K562 (cell line): ENCODE data around the gene TBL1XR1. TPM values are rescaled to one million over a fixed set of nuclear protein-coding genes. Genes with fewer than 3 reads are reported as not detected.
A peak's percentile ranks its signal among the peaks of the same experiment; 100 is the strongest.

Experiments
- ASH1L ChIP-seq: fragments of 450-650 bp; IDR thresholded peaks from 2 replicates; pipeline ENCODE4 v1.6.1; 2018; ENCODE audit warnings: borderline replicate concordance, mild to moderate bottlenecking, low read depth; ENCODE audit not compliant: partially characterized antibody
- BDP1 ChIP-seq: IDR thresholded peaks from 3 replicates; pipeline ENCODE4 v1.6.1; 2011; ENCODE audit not compliant: insufficient read length, insufficient read depth
- CBX1 ChIP-seq: sonication (generic); IDR thresholded peaks from 2 replicates; pipeline ENCODE4 v1.6.1; 2016; ENCODE audit warnings: antibody characterized with exemption, low read depth, mild to moderate bottlenecking
- CEBPG ChIP-seq, 3 experiments: fragments of 200-800 bp in 1 of 3; sonication (Bioruptor generic) in 1 of 3; sonication (generic) in 1 of 3; formaldehyde crosslinking in 1 of 3; IDR thresholded peaks in 2 of 3; conservative IDR thresholded peaks in 1 of 3; 2 replicates each; pipeline versions ENCODE4 v1.6.1 to v1.8.0; 2016 to 2022; ENCODE audit warnings: missing compliant biosample characterization in 2 of 3, missing genetic modification characterization in 2 of 3, mild to moderate bottlenecking in 1 of 3, missing genetic modification reagents in 1 of 3
- ETV1 ChIP-seq: fragments of 450-650 bp; conservative IDR thresholded peaks from 2 replicates; pipeline ENCODE4 v1.6.1; 2016; ENCODE audit warnings: missing genetic modification characterization, control low read depth, low read depth, missing compliant biosample characterization
- FOXK1 ChIP-seq: sonication (generic); formaldehyde crosslinking; IDR thresholded peaks from 2 replicates; pipeline ENCODE4 v1.8.0; 2022; ENCODE audit warnings: missing genetic modification reagents, mild to moderate bottlenecking, borderline replicate concordance
- GABPB2 ChIP-seq: fragments of 250-450 bp; sonication (Bioruptor Pico); conservative IDR thresholded peaks from 2 replicates; pipeline ENCODE4 v1.5.1; 2021; ENCODE audit warnings: mild to moderate bottlenecking
- HEY1 ChIP-seq: fragments of 250-450 bp; sonication (Bioruptor Pico); IDR thresholded peaks from 2 replicates; pipeline ENCODE4 v1.5.0; 2020; ENCODE audit warnings: mild to moderate bottlenecking, moderate library complexity, borderline replicate concordance
- HMGN3 ChIP-seq: IDR thresholded peaks from 2 replicates; pipeline ENCODE4 v1.6.1; 2011; ENCODE audit warnings: borderline replicate concordance, low read depth, mild to moderate bottlenecking, mixed read lengths, low read length; ENCODE audit not compliant: insufficient read length; ENCODE audit errors: extremely low read depth
- MAFG ChIP-seq: fragments of 450-650 bp; conservative IDR thresholded peaks from 2 replicates; pipeline ENCODE4 v1.6.1; 2016; ENCODE audit warnings: missing genetic modification characterization, missing compliant biosample characterization
- NCOR1 ChIP-seq: fragments of 450-650 bp; IDR thresholded peaks from 2 replicates; pipeline ENCODE4 v1.6.1; 2016; ENCODE audit warnings: mild to moderate bottlenecking, moderate library complexity
- RBBP5 ChIP-seq: fragments of 200-600 bp; sonication (generic); IDR thresholded peaks from 2 replicates; pipeline ENCODE4 v1.6.1; 2012; ENCODE audit warnings: borderline replicate concordance, mild to moderate bottlenecking, low read length, control low read depth, inconsistent platforms; ENCODE audit not compliant: insufficient read depth, poor library complexity, severe bottlenecking
- SMC3 ChIP-seq: conservative IDR thresholded peaks from 2 replicates; pipeline ENCODE4 v1.6.1; 2011; ENCODE audit warnings: low read depth, low read length, improper control_type of control experiment; ENCODE audit not compliant: insufficient read depth
- TBP ChIP-seq: optimal IDR thresholded peaks from 2 replicates; pipeline ENCODE3; 2011; ENCODE audit warnings: low read depth, low read length, improper control_type of control experiment
- THAP12 ChIP-seq: fragments of 250-450 bp; sonication (Bioruptor Pico); IDR thresholded peaks from 2 replicates; pipeline ENCODE4 v1.9.0; 2021; ENCODE audit warnings: mild to moderate bottlenecking, inconsistent platforms
- YY1 ChIP-seq, 3 experiments: IDR thresholded peaks; 2 replicates each; pipeline ENCODE4 v1.6.1; 2011; ENCODE audit warnings: low read length in 2 of 3, mild to moderate bottlenecking in 2 of 3, moderate library complexity in 2 of 3, borderline replicate concordance in 1 of 3, control low read depth in 1 of 3, low read depth in 1 of 3; ENCODE audit not compliant: insufficient read depth in 3 of 3, insufficient replicate concordance in 2 of 3, control insufficient read depth in 1 of 3, insufficient read length in 1 of 3; ENCODE audit errors: extremely low read depth in 1 of 3
- ZBTB2 ChIP-seq: fragments of 450-650 bp; IDR thresholded peaks from 2 replicates; pipeline ENCODE4 v1.6.1; 2016; ENCODE audit warnings: antibody characterized with exemption
- ZC3H8 ChIP-seq: fragments of 450-650 bp; IDR thresholded peaks from 2 replicates; pipeline ENCODE4 v1.6.1; 2017
- ZNF212 ChIP-seq: fragments of 450-650 bp; formaldehyde crosslinking; IDR thresholded peaks from 2 replicates; pipeline ENCODE4 v1.4.0; 2020; ENCODE audit warnings: mild to moderate bottlenecking
- ZNF76 ChIP-seq: fragments of 250-450 bp; sonication (Bioruptor Pico); IDR thresholded peaks from 2 replicates; pipeline ENCODE4 v1.4.0; 2020; ENCODE audit warnings: mild to moderate bottlenecking, moderate library complexity, borderline replicate concordance
- ZNF77 ChIP-seq: fragments of 250-450 bp; sonication (Bioruptor Pico); IDR thresholded peaks from 2 replicates; pipeline ENCODE4 v1.5.0; 2020
- polyA plus RNA-seq, 8 experiments: library from polyadenylated mRNA; depleted of rRNA in 4 of 8; stranded (reverse) in 5 of 8; unstranded in 3 of 8; fragments of >200 nt; fragmentation: Nextera tagmentation in 2 of 8; fragmentation: Illumina TruSeq in 1 of 8; extraction: Ambion mirVana in 2 of 8; extraction: Trizol in 1 of 8; gene quantifications; 2 replicates each; pipeline versions ENCODE4 v1.2.1 to v1.2.3, GENCODE V29; 2011 to 2014; ENCODE audit warnings: inconsistent platforms in 1 of 8, missing spikeins in 1 of 8
- total RNA-seq, 7 experiments: library from RNA; depleted of rRNA in 6 of 7; stranded (reverse); fragments of >200 nt in 6 of 7; fragmentation: Illumina TruSeq in 2 of 7; extraction: Trizol in 2 of 7; gene quantifications; 2 replicates each; pipeline versions ENCODE4 v1.2.1 to v1.2.3, GENCODE V29; 2011 to 2021; ENCODE audit warnings: low replicate concordance in 1 of 7
- TF ChIP-seq, protein P1 (sequence below): fragments of 450-650 bp; formaldehyde crosslinking; IDR thresholded peaks from 2 replicates; pipeline ENCODE4 v1.4.0; 2022; ENCODE audit warnings: missing genetic modification characterization

TBL1XR1 gene
- total and polyA plus RNA-seq, 9 of the 15 experiments (the other 6 are each of a cell fraction or from before 2014, with no cell fraction given): 19.6 to 171 (median 83.3) TPM

DNA sequence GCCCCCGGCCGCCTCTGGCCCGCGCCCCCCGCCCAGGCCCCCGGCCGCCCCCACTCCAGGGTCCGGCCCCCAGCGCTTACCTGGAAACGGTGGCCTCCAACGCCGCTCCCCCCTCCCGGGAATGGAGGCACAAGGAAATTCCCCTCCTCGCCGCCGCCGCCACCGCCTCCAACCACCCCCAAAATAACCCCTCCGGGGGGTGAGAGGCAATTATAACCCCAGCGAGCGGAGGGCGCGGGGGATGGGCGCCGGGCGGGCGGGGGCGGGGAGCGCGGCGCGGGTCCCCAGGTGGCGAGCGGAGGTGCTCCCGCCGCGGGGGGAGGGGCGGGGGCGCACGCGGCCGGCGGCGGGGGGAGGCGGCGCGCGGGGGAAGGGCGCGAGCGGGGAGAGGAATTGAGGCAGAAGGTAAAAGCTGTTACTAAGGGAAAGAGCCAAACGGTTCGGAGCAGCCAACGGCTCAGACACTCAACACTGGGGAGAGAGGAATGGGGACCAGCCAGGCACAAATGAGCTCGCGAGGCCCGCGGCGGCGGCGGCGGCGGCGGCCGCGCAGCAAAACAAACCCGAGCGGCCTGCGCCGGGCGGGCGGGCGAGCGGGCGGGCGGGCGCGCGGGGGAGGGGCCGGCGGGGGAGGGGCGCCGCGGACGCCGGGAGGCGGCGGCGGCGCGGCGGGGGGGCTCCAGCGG, at the start of gene TBL1XR1 (continued):
- peak; percentile 68 for TF ChIP-seq TBP
- no peak for TF ChIP-seq HEY1 (CRISPR knock-in tag)
- TF ChIP-seq CBX1: no peak
- no peak for TF ChIP-seq ZNF77 (CRISPR knock-in tag)
- TF ChIP-seq, protein P1, sequence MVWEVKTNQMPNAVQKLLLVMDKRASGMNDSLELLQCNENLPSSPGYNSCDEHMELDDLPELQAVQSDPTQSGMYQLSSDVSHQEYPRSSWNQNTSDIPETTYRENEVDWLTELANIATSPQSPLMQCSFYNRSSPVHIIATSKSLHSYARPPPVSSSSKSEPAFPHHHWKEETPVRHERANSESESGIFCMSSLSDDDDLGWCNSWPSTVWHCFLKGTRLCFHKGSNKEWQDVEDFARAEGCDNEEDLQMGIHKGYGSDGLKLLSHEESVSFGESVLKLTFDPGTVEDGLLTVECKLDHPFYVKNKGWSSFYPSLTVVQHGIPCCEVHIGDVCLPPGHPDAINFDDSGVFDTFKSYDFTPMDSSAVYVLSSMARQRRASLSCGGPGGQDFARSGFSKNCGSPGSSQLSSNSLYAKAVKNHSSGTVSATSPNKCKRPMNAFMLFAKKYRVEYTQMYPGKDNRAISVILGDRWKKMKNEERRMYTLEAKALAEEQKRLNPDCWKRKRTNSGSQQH: no peak
- TF ChIP-seq YY1 (IDR thresholded peaks at IDR 0.05; ENCODE audit: borderline replicate concordance in 1 of 3, control insufficient read depth in 1 of 3, extremely low read depth in 1 of 3, insufficient read depth in 3 of 3, insufficient read length in 1 of 3, insufficient replicate concordance in 2 of 3, low read depth in 1 of 3, low read length in 2 of 3): no peak
- no peak for TF ChIP-seq CEBPG (CRISPR knock-in tag; IDR thresholded peaks at IDR 0.05)
- no peak for TF ChIP-seq CEBPG (tag; conservative IDR thresholded peaks at IDR 0.05 in 1 of 2, IDR thresholded peaks at IDR 0.05 in 1 of 2)
- no peak for TF ChIP-seq THAP12 (CRISPR knock-in tag)
- TF ChIP-seq FOXK1 (CRISPR knock-in tag): no peak
- no peak for TF ChIP-seq MAFG (tag)
- no peak for TF ChIP-seq ZNF212 (CRISPR knock-in tag)
- TF ChIP-seq RBBP5: no peak
- no peak for TF ChIP-seq GABPB2
- no peak for TF ChIP-seq ZC3H8
- TF ChIP-seq SMC3: no peak; the same call in 1 of the 2 replicates
- TF ChIP-seq ETV1: no peak
- peak; percentile 77 for TF ChIP-seq NCOR1
- peak; percentile 74 for TF ChIP-seq HMGN3
- no peak for TF ChIP-seq ZNF76
- TF ChIP-seq BDP1: no peak
- no peak for TF ChIP-seq ASH1L
- TF ChIP-seq ZBTB2: no peak
